ENCODE data around the gene LRRTM4. TPM values are rescaled to one million over a fixed set of nuclear protein-coding genes. Genes with fewer than 3 reads are reported as not detected.

LRRTM4 gene
- total RNA-seq, result 10 to 100 TPM in 1 of 2 donors, 1 to 10 TPM in 1; 7.0 to 21.1 TPM
- polyA plus RNA-seq (2013, experiment 1 of 2), result 6.9 TPM
- polyA plus RNA-seq (2013, experiment 2 of 2), result 6.8 TPM
- long read RNA-seq, experiment 1, partial matches to known transcripts, result 1 of 7 reads
- long read RNA-seq, experiment 1, other reads (novel, unspliced or antisense), result 6 of 7 reads
- long read RNA-seq, experiment 2, partial matches to known transcripts, result 0 of 28 reads
- long read RNA-seq, experiment 2, other reads (novel, unspliced or antisense), result 28 of 28 reads
- long read RNA-seq, experiment 3, transcript LRRTM4-201 (3 exons, 3,616 nt), result major isoform, 6 of 35 reads
- long read RNA-seq, experiment 3, partial matches to known transcripts, result 5 of 35 reads
- long read RNA-seq, experiment 3, other reads (novel, unspliced or antisense), result 21 of 35 reads
- long read RNA-seq, experiment 4, partial matches to known transcripts, result 0 of 10 reads
- long read RNA-seq, experiment 4, other reads (novel, unspliced or antisense), result 10 of 10 reads

GRCh38 chr2:77521931-77522470 is at the start of gene LRRTM4:
Gene LRRTM4, minus strand, starts transcription at chr2:77522376.
- H3K9me3 Mint-ChIP-seq, result no peaks in the 10 kb centered on the region
- H3K36me3 Mint-ChIP-seq (ENCODE audit: low read depth), result peaks cover 20% of the 10 kb centered on the region
- peak; percentile 69 for DNase-seq
- Histone ChIP-seq H3K9me3 (ENCODE audit: control insufficient read depth, low read length) (no peaks in the 10 kb centered on the region), H3K27ac (ENCODE audit: low read depth, low read length) (peak within 1 kb of the TSS; percentile 58), H3K9ac (ENCODE audit: extremely low read depth, low read length, poor library complexity, severe bottlenecking) (no peak within 1 kb of the TSS), H3K4me1 (ENCODE audit: control insufficient read depth, insufficient read depth, low read length) (peaks cover 6% of the 10 kb centered on the region), H3K27me3 (ENCODE audit: control insufficient read depth, insufficient read depth, low read length, poor library complexity, severe bottlenecking) (no peaks in the 10 kb centered on the region), H3K36me3 (ENCODE audit: control insufficient read depth, insufficient read depth, low read length) (no peaks in the 10 kb centered on the region), H3K4me3 (ENCODE audit: low read length) (peak within 1 kb of the TSS; percentile 38)
- peak within 1 kb of the TSS; percentile 78 for H3K27ac Mint-ChIP-seq
- TF ChIP-seq CTCF (conservative IDR thresholded peaks at IDR 0.05), result peak; percentile 55
- 29 to 33% methylated on average over 1 to 4 of the region's 4 CpGs for WGBS, 2 experiments (ENCODE audit: insufficient coverage in 1 of 2, insufficient read length in 1 of 2)
- peak within 1 kb of the TSS; percentile 56 for H3K4me3 Mint-ChIP-seq
- H3K4me1 Mint-ChIP-seq, result peaks cover 58% of the 10 kb centered on the region
- H3K27me3 Mint-ChIP-seq (ENCODE audit: insufficient read depth), result no peaks in the 10 kb centered on the region

- H3K4me1 Mint-ChIP-seq, result peaks cover 2% of the 10 kb centered on the region
- no peaks in the 10 kb centered on the region for H3K36me3 Mint-ChIP-seq (ENCODE audit: low read depth)
- H3K4me3 Mint-ChIP-seq, result no peak overlapping the region
- H3K27me3 ChIP-seq (ENCODE audit: control insufficient read depth, insufficient read depth, low read length, poor library complexity, severe bottlenecking), result no peaks in the 10 kb centered on the region
- H3K9me3 ChIP-seq (ENCODE audit: control insufficient read depth, low read length), result no peaks in the 10 kb centered on the region
- no peak overlapping the region for H3K9ac ChIP-seq (ENCODE audit: extremely low read depth, low read length, poor library complexity, severe bottlenecking)
- H3K4me1 ChIP-seq (ENCODE audit: control insufficient read depth, insufficient read depth, low read length), result no peaks in the 10 kb centered on the region
- WGBS, 2 experiments (ENCODE audit: insufficient coverage in 1 of 2, insufficient read length in 1 of 2), result 100% methylated on average over 1 to 2 of the region's 2 CpGs
- no peak for TF ChIP-seq CTCF (conservative IDR thresholded peaks at IDR 0.05)
- H3K27me3 Mint-ChIP-seq (ENCODE audit: insufficient read depth), result no peaks in the 10 kb centered on the region
- DNase-seq, result no peak
- no peak overlapping the region for H3K27ac ChIP-seq (ENCODE audit: low read depth, low read length)
- no peaks in the 10 kb centered on the region for H3K36me3 ChIP-seq (ENCODE audit: control insufficient read depth, insufficient read depth, low read length)
- H3K9me3 Mint-ChIP-seq, result peaks cover 3% of the 10 kb centered on the region
- H3K27ac Mint-ChIP-seq, result no peak overlapping the region
- no peak overlapping the region for H3K4me3 ChIP-seq (ENCODE audit: low read length)
Measured at GRCh38 chr2:77571545-77571944, 49.4 kb upstream of the LRRTM4 start.

- Histone ChIP-seq H3K27me3 (ENCODE audit: control insufficient read depth, insufficient read depth, low read length, poor library complexity, severe bottlenecking) (no peaks in the 10 kb centered on the region), H3K36me3 (ENCODE audit: control insufficient read depth, insufficient read depth, low read length) (no peaks in the 10 kb centered on the region), H3K4me1 (ENCODE audit: control insufficient read depth, insufficient read depth, low read length) (no peaks in the 10 kb centered on the region), H3K27ac (ENCODE audit: low read depth, low read length) (no peak overlapping the region), H3K9ac (ENCODE audit: extremely low read depth, low read length, poor library complexity, severe bottlenecking) (no peak overlapping the region), H3K4me3 (ENCODE audit: low read length) (no peak overlapping the region), H3K9me3 (ENCODE audit: control insufficient read depth, low read length) (no peaks in the 10 kb centered on the region)
- TF ChIP-seq CTCF (conservative IDR thresholded peaks at IDR 0.05), result no peak
- Mint-ChIP-seq H3K27me3 (ENCODE audit: insufficient read depth) (no peaks in the 10 kb centered on the region), H3K36me3 (ENCODE audit: low read depth) (peaks cover 4% of the 10 kb centered on the region), H3K9me3 (peaks cover 4% of the 10 kb centered on the region), H3K4me3 (no peak overlapping the region), H3K4me1 (peaks cover 11% of the 10 kb centered on the region), H3K27ac (no peak overlapping the region)
- WGBS, 2 experiments (ENCODE audit: insufficient coverage in 1 of 2, insufficient read length in 1 of 2), result 91 to 95% methylated on average over 2 of the region's 2 CpGs
- no peak for DNase-seq
Measured at GRCh38 chr2:77567723-77568122, 45.5 kb upstream of the LRRTM4 start.

All from endodermal cell (in vitro differentiated cells).